ENCODE data around the gene NOVA2.

The NOVA2 gene, protein sequence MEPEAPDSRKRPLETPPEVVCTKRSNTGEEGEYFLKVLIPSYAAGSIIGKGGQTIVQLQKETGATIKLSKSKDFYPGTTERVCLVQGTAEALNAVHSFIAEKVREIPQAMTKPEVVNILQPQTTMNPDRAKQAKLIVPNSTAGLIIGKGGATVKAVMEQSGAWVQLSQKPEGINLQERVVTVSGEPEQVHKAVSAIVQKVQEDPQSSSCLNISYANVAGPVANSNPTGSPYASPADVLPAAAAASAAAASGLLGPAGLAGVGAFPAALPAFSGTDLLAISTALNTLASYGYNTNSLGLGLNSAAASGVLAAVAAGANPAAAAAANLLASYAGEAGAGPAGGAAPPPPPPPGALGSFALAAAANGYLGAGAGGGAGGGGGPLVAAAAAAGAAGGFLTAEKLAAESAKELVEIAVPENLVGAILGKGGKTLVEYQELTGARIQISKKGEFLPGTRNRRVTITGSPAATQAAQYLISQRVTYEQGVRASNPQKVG

DNA sequence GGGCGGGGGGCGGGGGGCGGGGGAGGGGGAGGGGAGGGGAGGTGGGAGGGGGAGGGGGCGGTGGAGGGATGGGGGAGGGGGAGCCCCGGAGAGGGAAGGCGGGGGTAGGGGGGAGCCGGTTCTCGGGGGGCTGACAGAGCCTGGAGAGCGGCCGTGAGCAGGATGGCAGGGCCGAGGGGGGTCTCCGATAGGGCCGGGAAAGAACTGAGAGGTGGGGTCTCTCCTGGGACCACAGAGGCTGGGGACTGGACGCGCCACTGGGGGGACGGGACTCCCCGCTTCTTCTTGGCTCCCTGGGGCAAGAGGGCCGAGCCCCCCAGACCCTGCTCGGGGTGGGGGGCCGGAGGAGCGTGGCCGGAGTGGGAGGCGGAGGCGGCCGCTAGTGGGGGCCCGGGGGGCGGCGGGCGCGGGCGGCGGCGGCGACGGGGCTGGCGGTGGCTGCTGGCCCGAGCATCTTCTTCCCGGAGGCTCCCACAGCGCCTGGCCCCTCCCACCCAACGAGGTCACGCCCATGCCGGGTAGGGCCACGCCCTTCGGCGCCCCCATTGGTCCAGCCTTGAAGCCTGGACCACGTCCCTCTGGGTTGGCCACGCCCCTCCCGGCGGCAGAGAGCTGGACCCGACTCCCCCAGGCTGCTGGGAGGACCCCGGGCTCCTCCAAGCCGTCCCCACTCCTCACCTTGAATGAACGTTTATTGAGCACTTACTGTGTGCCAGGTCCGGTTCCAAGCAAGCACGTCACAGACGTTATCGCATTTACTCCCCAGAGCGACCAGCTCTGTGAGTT, at the start of gene NOVA2:
NOVA2 (minus strand) TSS at position 313 of the 786 bp plus-strand sequence. CDS start 514 bp downstream, outside the sequence.
- no peak within 1 kb of the TSS for H3K4me3 Mint-ChIP-seq
- H3K9me3 Mint-ChIP-seq = no peaks in the 10 kb centered on the region
- no peaks in the 10 kb centered on the region for H3K36me3 Mint-ChIP-seq
- peaks cover 19% of the 10 kb centered on the region for H3K4me1 Mint-ChIP-seq
- ATAC-seq = peak; percentile 45
- DNase-seq (ENCODE audit: low spot score in 2 of 2) = peak in 1 of 2 donors; percentile 71
- no peak within 1 kb of the TSS for H3K27ac Mint-ChIP-seq

DNA sequence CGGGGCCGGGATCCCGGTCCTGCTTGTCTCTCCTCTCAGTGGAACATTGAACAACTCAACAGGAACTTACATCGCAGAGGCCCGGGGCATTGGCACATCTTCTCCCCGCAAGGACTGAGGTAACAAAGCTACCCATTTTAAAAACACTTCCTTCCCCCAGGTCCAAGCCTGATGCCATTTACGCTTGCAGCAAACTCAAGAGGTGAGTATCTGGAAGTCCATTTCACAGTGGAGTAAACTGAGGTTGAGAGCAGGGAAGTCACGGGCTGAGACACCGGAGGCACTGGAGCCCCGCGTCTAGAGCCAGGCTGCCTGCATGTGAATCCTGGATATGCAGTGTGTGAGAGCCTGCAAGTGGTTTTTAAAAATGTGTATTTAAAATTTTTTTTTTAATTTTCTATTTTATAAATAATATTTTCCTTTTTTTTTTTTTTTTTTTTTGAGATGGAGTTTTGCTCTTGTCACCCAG, 49.7 kb upstream of the NOVA2 start:
- DNase-seq (ENCODE audit: low spot score in 2 of 2) (no peak), ATAC-seq (no peak)
- no peaks in the 10 kb centered on the region for H3K36me3 Mint-ChIP-seq
- no peaks in the 10 kb centered on the region for H3K9me3 Mint-ChIP-seq
- H3K4me1 Mint-ChIP-seq = peaks cover 13% of the 10 kb centered on the region
- no peak overlapping the region for H3K4me3 Mint-ChIP-seq
- no peak overlapping the region for H3K27ac Mint-ChIP-seq

DNA sequence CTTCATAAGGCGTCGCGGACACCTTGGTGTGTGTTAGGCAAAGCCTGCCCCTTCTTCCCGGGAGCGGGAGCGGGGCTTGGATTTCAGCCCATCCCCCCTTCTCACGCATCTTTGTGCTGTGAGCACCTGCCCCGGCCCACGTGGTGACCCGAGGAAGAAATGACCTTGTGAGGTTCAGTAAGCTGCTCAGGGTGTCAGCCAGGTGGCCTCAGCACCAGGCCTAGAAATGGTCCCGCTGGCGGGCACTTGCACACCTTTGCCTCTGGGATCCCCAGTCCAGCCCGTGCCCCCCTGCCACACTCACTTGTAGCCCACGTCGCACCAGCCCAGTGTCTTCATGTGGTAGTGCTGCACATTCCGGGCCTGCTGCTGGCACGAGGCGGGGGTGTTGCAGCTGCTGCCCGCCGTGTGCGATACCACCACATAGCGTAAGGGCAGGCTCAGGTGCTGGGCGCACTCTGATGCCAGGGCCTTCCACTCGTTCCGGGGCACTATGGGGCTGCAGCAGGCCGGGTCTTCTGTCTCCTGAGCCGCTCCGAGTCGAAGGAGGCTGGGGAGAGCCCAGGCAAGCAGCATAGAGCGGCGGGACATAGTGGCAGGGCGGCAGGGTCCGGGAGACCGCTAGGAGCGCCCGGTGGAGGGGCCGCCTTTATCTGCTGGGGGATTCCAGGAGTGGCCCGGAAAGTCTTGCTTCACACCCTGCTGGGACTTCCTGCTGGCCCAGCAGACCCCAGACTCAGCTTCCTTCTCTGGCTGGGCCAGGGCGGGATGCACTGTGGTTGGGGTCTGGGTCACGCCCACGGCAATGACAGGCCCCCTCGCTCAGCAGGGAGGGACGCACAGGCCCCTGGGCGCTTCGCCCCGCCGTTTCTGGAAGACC, 49.0 kb upstream of the NOVA2 start, which contains the start of gene PGLYRP1:
PGLYRP1 (minus strand) TSS at position 623 of the 880 bp plus-strand sequence; CDS start at position 591, 32 bp downstream.
- ATAC-seq (peak; percentile 23), DNase-seq (ENCODE audit: low spot score in 2 of 2) (no peak)
- Mint-ChIP-seq H3K27ac (no peak within 1 kb of the TSS), H3K36me3 (no peaks in the 10 kb centered on the region), H3K4me3 (no peak within 1 kb of the TSS), H3K4me1 (peaks cover 13% of the 10 kb centered on the region), H3K9me3 (no peaks in the 10 kb centered on the region)

DNA sequence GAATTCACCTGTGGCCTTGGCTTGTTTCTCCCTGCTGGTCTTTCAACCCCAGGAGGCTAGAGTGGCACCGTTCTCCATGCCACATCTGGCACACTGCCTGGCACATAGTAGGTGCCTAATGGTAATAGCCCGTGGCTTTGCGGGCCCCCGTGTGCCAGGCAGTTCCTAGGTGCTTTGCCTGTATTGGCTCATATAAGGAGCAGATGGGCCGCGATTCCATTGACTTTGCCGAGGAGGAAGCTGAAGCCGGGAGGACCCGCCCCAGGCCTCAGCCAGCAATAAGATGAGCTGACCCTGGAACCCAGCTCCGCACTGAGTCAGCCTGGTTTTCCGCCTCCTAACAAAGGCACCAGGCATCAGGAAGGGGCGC, 48.4 kb upstream of the NOVA2 start:
- no peak overlapping the region for H3K27ac Mint-ChIP-seq
- H3K4me1 Mint-ChIP-seq = peaks cover 14% of the 10 kb centered on the region
- DNase-seq (ENCODE audit: low spot score in 2 of 2) (no peak), ATAC-seq (no peak)
- no peaks in the 10 kb centered on the region for H3K36me3 Mint-ChIP-seq
- H3K4me3 Mint-ChIP-seq = no peak overlapping the region
- H3K9me3 Mint-ChIP-seq = no peaks in the 10 kb centered on the region

DNA sequence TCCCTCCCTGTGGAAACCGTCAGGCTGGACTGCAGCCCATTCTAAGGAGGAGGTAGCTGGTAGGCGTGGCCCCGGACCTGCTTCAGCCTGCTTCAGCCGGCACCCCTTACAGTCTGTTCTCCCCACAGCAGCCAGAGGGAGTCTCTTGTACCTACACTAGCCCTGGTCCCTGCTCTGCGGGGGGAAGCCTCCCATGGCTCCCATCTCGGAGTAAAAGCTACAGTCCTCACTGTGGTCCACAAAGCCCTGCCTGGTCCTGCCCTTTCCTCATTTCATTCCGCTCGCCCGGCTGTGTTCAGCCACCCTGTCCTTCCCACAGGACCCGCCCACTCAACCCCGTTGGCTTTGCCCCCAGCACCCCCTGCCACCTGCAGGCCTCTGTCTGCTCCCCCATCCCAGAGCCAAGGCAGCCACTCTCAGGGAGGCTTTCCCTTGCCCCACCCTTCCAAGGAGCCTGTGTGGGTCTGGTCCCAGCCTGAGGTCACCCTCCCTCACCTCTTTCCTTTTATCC, 47.9 kb upstream of the NOVA2 start:
- no peak for DNase-seq (ENCODE audit: low spot score in 2 of 2)
- Mint-ChIP-seq H3K27ac (no peak overlapping the region), H3K36me3 (peaks cover 1% of the 10 kb centered on the region), H3K4me3 (no peak overlapping the region), H3K4me1 (peaks cover 15% of the 10 kb centered on the region), H3K9me3 (no peaks in the 10 kb centered on the region)
- ATAC-seq = no peak

DNA sequence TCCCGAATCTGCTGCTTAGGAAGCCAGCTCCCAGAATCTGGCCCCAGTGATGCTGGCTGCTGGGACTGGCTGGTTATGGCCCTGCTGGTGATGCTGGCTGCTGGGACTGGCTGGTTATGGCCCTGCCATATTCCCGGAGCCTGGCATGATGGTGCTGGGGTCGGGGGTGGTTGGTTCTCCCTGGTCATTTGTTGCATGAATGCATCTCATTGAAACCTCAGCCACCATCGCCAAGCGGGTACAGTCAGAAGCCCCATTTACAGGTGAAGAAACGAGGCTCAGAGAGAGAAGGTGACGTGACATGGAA, 47.1 kb upstream of the NOVA2 start:
- Mint-ChIP-seq H3K4me3 (no peak overlapping the region), H3K9me3 (no peaks in the 10 kb centered on the region), H3K36me3 (peaks cover 7% of the 10 kb centered on the region), H3K27ac (no peak overlapping the region), H3K4me1 (peaks cover 15% of the 10 kb centered on the region)
- no peak for ATAC-seq
- no peak for DNase-seq (ENCODE audit: low spot score in 2 of 2)

DNA sequence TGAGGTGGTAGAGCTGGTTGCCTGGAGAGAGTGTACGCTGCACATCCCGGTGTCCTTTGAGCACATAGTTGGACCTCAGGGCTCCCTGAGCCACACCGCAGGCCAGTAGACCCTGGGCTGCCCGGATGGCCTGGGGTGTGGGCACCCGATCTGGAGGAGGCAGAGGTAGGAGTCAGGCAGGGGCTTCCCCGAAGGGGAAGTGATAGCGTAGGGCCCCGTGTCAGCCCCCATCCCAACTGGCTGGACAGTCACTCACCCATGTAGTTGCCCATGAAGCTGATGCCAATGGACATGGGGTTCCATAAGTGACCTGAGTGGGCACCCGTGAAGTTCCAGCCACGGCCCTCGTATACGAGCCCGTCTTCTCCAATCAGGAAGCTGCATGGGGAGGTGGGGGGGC, 45.6 kb upstream of the NOVA2 start:
- no peak for ATAC-seq
- no peak for DNase-seq (ENCODE audit: low spot score in 2 of 2)
- Mint-ChIP-seq H3K4me1 (peaks cover 24% of the 10 kb centered on the region), H3K36me3 (peaks cover 7% of the 10 kb centered on the region), H3K4me3 (no peak overlapping the region), H3K9me3 (no peaks in the 10 kb centered on the region), H3K27ac (no peak overlapping the region)

DNA sequence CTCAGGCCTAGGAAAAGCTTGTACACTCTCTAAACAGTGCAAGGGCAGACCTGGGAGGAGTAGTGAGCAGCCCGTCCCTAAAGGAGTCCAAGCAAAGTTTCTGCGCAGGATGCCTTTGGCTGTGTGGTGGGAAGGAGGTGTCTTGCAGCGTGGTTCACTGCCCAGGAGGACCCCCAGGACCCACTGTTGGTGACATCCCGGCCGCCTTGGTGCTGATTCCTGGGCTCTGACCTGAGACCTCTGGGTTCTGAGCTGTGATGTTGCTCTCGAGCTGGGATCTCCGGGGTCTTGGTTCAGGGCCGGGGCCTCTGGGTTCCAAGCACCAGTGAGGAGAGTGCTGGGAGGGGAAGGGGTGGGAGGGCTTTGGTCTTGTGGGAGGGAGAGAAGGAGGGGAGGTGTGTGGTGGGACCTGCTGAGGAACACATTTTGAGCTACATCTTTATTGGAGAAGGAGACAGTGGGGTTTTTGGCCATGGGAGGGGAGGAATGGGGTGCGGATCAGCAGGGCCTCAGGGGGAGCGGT, 45.1 kb upstream of the NOVA2 start:
- no peak overlapping the region for H3K4me3 Mint-ChIP-seq
- peaks cover 24% of the 10 kb centered on the region for H3K4me1 Mint-ChIP-seq
- DNase-seq (ENCODE audit: low spot score in 2 of 2) = no peak
- no peak for ATAC-seq
- no peaks in the 10 kb centered on the region for H3K9me3 Mint-ChIP-seq
- H3K27ac Mint-ChIP-seq = no peak overlapping the region
- peaks cover 7% of the 10 kb centered on the region for H3K36me3 Mint-ChIP-seq

DNA sequence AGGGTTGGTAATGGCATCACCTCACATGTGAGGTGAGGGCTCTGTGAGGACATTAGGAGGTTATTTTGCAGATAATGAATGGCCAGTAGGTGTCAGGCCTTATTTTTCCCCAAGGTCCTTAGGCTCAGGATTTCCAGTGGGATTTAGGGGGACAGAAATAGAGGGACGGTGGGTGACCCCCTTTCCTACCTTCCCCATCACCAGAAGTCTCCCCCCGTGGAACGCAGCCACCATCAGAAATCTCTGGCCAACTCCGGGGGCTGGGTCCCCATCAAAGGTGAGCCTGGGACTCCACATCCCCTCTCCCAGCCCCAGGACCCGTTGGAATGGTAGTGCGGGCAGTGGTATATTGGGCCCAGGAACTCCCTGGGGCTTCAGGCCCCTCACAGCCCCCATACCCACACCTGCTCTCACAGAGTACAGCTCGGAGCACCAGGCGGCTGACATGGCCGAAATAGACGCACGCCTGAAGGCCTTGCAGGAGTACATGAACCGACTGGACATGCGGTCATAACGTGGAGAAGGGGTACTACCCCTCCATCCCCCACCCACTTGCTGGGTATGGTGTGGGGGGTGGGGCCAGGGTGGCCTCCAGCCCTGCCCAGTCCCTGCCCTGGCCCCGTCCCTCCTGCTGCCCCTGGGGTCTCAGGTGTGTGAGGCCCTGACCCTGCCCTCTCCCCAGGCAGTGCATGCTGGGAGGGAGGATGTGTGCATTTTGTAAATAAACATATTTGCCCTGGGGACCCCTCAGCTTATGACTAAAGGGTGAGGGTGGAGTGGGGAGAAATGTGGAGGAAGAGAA, 44.4 kb upstream of the NOVA2 start:
- DNase-seq (ENCODE audit: low spot score in 2 of 2) = no peak
- ATAC-seq = no peak
- Mint-ChIP-seq H3K36me3 (peaks cover 7% of the 10 kb centered on the region), H3K4me1 (peaks cover 24% of the 10 kb centered on the region), H3K9me3 (no peaks in the 10 kb centered on the region), H3K27ac (no peak overlapping the region), H3K4me3 (no peak overlapping the region)

DNA sequence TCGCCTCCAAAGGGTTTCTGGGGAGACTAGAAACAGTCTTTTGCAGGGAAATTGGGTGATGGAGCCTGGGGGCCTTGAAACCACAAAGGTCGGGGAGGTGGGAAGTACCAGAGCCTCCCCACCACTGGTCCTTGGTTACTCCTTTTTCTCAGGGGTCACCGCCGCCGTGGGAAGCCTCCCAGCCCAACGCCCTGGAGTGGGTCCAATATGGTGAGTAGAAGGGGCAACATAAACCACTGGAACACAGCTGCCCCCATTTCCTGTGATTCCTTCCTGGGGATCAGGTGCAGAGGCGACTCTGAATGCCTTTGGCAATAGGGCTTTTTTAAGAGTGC, 43.4 kb upstream of the NOVA2 start:
- DNase-seq (ENCODE audit: low spot score in 2 of 2) (no peak), ATAC-seq (no peak)
- H3K4me1 Mint-ChIP-seq = peaks cover 24% of the 10 kb centered on the region
- peak overlapping the region; percentile 89 for H3K4me3 Mint-ChIP-seq
- H3K36me3 Mint-ChIP-seq = peaks cover 7% of the 10 kb centered on the region
- no peak overlapping the region for H3K27ac Mint-ChIP-seq
- H3K9me3 Mint-ChIP-seq = no peaks in the 10 kb centered on the region

DNA sequence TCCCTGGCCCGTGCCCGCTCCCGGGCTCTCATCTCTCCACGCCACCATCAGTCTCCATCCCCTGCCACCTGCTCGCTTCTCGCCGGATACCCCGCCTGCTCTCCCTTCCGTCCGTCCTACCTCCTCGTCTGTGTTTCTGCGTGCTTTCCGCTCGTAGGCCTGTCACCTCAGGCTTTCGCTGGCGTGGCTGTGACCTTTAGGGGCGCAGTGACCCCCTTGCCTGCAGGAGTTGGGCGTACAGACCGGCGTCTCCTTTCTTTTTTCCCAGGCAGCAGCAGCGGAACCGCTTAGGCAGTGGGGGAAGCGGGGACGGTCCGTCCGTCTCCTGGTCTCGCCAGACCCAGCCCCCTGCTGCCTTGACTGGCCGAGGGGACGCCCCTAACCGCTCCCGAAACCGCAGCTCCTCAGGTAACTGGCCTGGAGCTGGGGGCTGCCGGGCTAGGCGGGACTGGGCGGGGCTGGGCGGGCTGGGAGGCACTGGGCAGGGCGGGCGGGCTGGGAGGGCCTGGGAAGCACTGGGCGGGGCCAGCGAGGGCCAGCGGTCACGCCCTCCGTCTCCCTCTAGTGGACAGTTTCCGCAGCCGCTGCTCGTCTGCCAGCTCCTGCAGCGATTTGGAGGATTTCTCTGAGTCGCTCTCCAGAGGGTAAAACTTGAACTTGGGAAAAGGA, 42.9 kb upstream of the NOVA2 start:
- peak; percentile 77 for ATAC-seq
- Mint-ChIP-seq H3K4me1 (peaks cover 24% of the 10 kb centered on the region), H3K9me3 (no peaks in the 10 kb centered on the region), H3K27ac (peak overlapping the region; percentile 68), H3K4me3 (peak overlapping the region; percentile 89), H3K36me3 (peaks cover 7% of the 10 kb centered on the region)
- DNase-seq (ENCODE audit: low spot score in 2 of 2) = peak; percentile 80 to 91

DNA sequence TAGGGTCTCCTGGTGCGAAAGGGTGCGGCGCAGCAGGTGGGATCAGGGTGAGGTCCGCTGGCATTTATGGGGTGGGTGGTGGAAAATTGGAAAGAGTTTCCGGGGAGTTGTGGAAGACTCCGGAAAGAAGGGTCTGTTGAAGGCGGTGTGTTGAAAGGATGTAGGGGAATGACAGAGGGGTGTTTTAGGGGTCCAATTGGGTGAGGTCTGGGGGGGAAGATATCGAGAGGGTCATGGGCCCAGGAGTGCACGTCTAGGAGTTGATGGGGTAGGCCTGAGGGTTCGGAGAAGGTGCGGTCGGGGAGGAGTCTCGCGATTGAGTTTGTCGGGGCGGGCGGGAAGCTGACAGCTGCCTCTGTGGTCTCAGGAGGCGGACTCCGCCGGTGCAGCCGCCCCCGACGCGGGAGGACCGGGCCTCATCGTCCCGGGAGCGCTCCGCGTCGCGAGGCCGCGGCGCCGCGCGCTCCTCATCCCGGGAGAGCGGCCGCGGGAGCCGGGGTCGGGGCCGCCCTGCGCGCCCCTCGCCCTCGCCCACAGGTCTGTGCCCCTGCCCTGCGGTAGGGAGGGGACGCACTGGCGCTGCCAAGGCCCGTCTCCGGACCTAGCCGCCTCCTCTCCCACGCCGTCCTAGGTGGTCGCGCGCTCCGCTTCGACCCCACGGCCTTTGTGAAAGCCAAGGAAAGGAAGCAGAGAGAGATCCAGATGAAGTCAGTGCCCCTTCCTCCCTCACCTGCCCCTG, 42.2 kb upstream of the NOVA2 start:
- Mint-ChIP-seq H3K4me3 (peak overlapping the region; percentile 89), H3K9me3 (no peaks in the 10 kb centered on the region), H3K27ac (peak overlapping the region; percentile 68), H3K36me3 (peaks cover 7% of the 10 kb centered on the region), H3K4me1 (peaks cover 24% of the 10 kb centered on the region)
- ATAC-seq = peak; percentile 65
- DNase-seq (ENCODE audit: low spot score in 2 of 2) = peak in 1 of 2 donors; percentile 68
